Measurements from ENCODE around the gene EPS15.
"Not testable (repeated sequence)": the region's sequence is repeated elsewhere in the genome, so short reads cannot be mapped to it uniquely, and the experiment has no call there.

The EPS15 gene

GRCh38 chr1:51422367-51423072, 96.5 kb downstream of the EPS15 start:
- no peak for DNase-seq

GRCh38 chr1:51421964-51422363, 97.1 kb downstream of the EPS15 start:
- peak; percentile 28 for DNase-seq

- DNase-seq = no peak
Measured at GRCh38 chr1:51420867-51421627, 98.0 kb downstream of the EPS15 start.

GRCh38 chr1:51418384-51418959, 100.6 kb downstream of the EPS15 start:
- DNase-seq = no peak

GRCh38 chr1:51417496-51418383, 101.3 kb downstream of the EPS15 start:
- DNase-seq = no peak

- DNase-seq = no peak
Measured at GRCh38 chr1:51416910-51417309, 102.2 kb downstream of the EPS15 start.

- no peak for DNase-seq
Measured at GRCh38 chr1:51415963-51416362, 103.1 kb downstream of the EPS15 start.

GRCh38 chr1:51414811-51415210, 104.3 kb downstream of the EPS15 start:
- no peak for DNase-seq

GRCh38 chr1:51411820-51412219, 107.2 kb downstream of the EPS15 start:
- DNase-seq = not testable (repeated sequence)

- no peak for DNase-seq
Measured at GRCh38 chr1:51410568-51411460, 108.3 kb downstream of the EPS15 start.

- not testable (repeated sequence) for DNase-seq
Measured at GRCh38 chr1:51409755-51410541, 109.1 kb downstream of the EPS15 start.

- no peak for DNase-seq
Measured at GRCh38 chr1:51392241-51392640, 126.8 kb downstream of the EPS15 start.

GRCh38 chr1:51390641-51391040, 128.4 kb downstream of the EPS15 start:
- not testable (repeated sequence) for DNase-seq

GRCh38 chr1:51387288-51387687, 131.8 kb downstream of the EPS15 start:
- not testable (repeated sequence) for DNase-seq

GRCh38 chr1:51386259-51386658, 132.8 kb downstream of the EPS15 start:
- not testable (repeated sequence) for DNase-seq

GRCh38 chr1:51385776-51386175, 133.3 kb downstream of the EPS15 start:
- DNase-seq = no peak

- no peak for DNase-seq
Measured at GRCh38 chr1:51381964-51382363, 137.1 kb downstream of the EPS15 start.

GRCh38 chr1:51380936-51381335, 138.1 kb downstream of the EPS15 start:
- no peak for DNase-seq

GRCh38 chr1:51378871-51379270, 140.2 kb downstream of the EPS15 start:
- no peak for DNase-seq

- DNase-seq = no peak
Measured at GRCh38 chr1:51373898-51374297, 145.2 kb downstream of the EPS15 start.

- no peak for DNase-seq
Measured at GRCh38 chr1:51372561-51372960, 146.5 kb downstream of the EPS15 start.

All from DMS153 (cell line).